ENCODE results near the gene ROMO1. TPM values are rescaled to one million over a fixed set of nuclear protein-coding genes. Genes with fewer than 3 reads are reported as not detected.

The ROMO1 gene
- total RNA-seq, 4 donors from 2014 or later = 158 to 312 (median 228) TPM

GRCh38 chr20:35661053-35661452 lies 38.2 kb upstream of the ROMO1 start:
- Histone ChIP-seq H3K4me3 (no peak overlapping the region), H3K27ac (no peak overlapping the region), H3K9me3 (no peaks in the 10 kb centered on the region), H3K4me1 (peaks cover 3 to 78% (median 22%) of the 10 kb centered on the region in 3 donors), H3K27me3 (no peaks in the 10 kb centered on the region), H3K36me3 (no peaks in the 10 kb centered on the region)
- no peak for TF ChIP-seq CTCF (IDR thresholded peaks at IDR 0.05)
- no peak for TF ChIP-seq POLR2A (IDR thresholded peaks at IDR 0.05)
- TF ChIP-seq EP300 (IDR thresholded peaks at IDR 0.05) = no peak
- TF ChIP-seq POLR2AphosphoS5 (IDR thresholded peaks at IDR 0.05) = no peak
- no peak for ATAC-seq
- WGBS, 2 donors (ENCODE audit: low coverage in 1 of 2) = 58 to 86% methylated on average over 2 of the region's 2 CpGs

- Histone ChIP-seq H3K27me3 (no peaks in the 10 kb centered on the region), H3K9me3 (no peaks in the 10 kb centered on the region), H3K36me3 (no peaks in the 10 kb centered on the region), H3K27ac (peak overlapping the region in 2 of 4 donors; percentile 12 to 23), H3K4me1 (peaks cover 3 to 69% (median 22%) of the 10 kb centered on the region in 3 donors), H3K4me3 (peak overlapping the region in 1 of 2 donors; percentile 81)
- TF ChIP-seq CTCF (IDR thresholded peaks at IDR 0.05) (no peak), POLR2AphosphoS5 (IDR thresholded peaks at IDR 0.05) (no peak), EP300 (IDR thresholded peaks at IDR 0.05) (no peak), POLR2A (IDR thresholded peaks at IDR 0.05) (no peak)
- 23 to 25% methylated on average over 3 of the region's 3 CpGs for WGBS, 2 donors (ENCODE audit: low coverage in 1 of 2)
- no peak for ATAC-seq
Observed at GRCh38 chr20:35661908-35662307, 37.3 kb upstream of the ROMO1 start.

GRCh38 chr20:35662551-35662950 lies 36.7 kb upstream of the ROMO1 start:
- Histone ChIP-seq H3K27me3 (no peaks in the 10 kb centered on the region), H3K27ac (peak overlapping the region in 1 of 4 donors; percentile 12), H3K4me1 (peaks cover 3 to 63% (median 19%) of the 10 kb centered on the region in 3 donors), H3K9me3 (no peaks in the 10 kb centered on the region), H3K36me3 (peaks cover 0 to 1% of the 10 kb centered on the region in 2 donors), H3K4me3 (peak overlapping the region in 1 of 2 donors; percentile 81)
- ATAC-seq = no peak
- WGBS, 2 donors (ENCODE audit: low coverage in 1 of 2) = 16 to 20% methylated on average over 2 of the region's 2 CpGs
- TF ChIP-seq CTCF (IDR thresholded peaks at IDR 0.05) = no peak
- TF ChIP-seq EP300 (IDR thresholded peaks at IDR 0.05) = no peak
- no peak for TF ChIP-seq POLR2AphosphoS5 (IDR thresholded peaks at IDR 0.05)
- TF ChIP-seq POLR2A (IDR thresholded peaks at IDR 0.05) = no peak

- WGBS, 2 donors (ENCODE audit: low coverage in 1 of 2) = 0% methylated on average over 14 to 27 of the region's 28 CpGs
- peaks cover 3 to 50% (median 14%) of the 10 kb centered on the region in 3 donors for H3K4me1 ChIP-seq
- peak; percentile 6 for ATAC-seq
Observed at GRCh38 chr20:35663516-35664465, 35.4 kb upstream of the ROMO1 start.

More at GRCh38 chr20:35663516-35664465, 35.4 kb upstream of the ROMO1 start:
- Histone ChIP-seq H3K4me3 (peak overlapping the region; percentile 78 to 81), H3K27me3 (no peaks in the 10 kb centered on the region), H3K36me3 (peaks cover 0 to 12% of the 10 kb centered on the region in 2 donors), H3K27ac (peak overlapping the region; percentile 92 to 100 (median 98)), H3K9me3 (no peaks in the 10 kb centered on the region)
- no peak for TF ChIP-seq CTCF (IDR thresholded peaks at IDR 0.05)
- no peak for TF ChIP-seq POLR2A (IDR thresholded peaks at IDR 0.05)
- no peak for TF ChIP-seq POLR2AphosphoS5 (IDR thresholded peaks at IDR 0.05)
- TF ChIP-seq EP300 (IDR thresholded peaks at IDR 0.05) = no peak

All from gastroesophageal sphincter (tissue), 4 donors.